ENCODE results near the gene ZFYVE28.
A peak's percentile ranks its signal among the peaks of the same experiment; 100 is the strongest.
"Not testable (repeated sequence)": the region's sequence is repeated elsewhere in the genome, so short reads cannot be mapped to it uniquely, and the experiment has no call there.

Gene ZFYVE28

GRCh38 chr4:2417765-2418649 lies at the start of gene ZFYVE28:
Gene ZFYVE28, minus strand, starts transcription at chr4:2418645. Its CDS starts 322 bp downstream, at chr4:2418323.
- no peak for DNase-seq

GRCh38 chr4:2465544-2465943 lies 47.1 kb upstream of the ZFYVE28 start:
- not testable (repeated sequence) for DNase-seq

GRCh38 chr4:2465032-2465431 lies 46.6 kb upstream of the ZFYVE28 start:
- DNase-seq, result no peak

DNA sequence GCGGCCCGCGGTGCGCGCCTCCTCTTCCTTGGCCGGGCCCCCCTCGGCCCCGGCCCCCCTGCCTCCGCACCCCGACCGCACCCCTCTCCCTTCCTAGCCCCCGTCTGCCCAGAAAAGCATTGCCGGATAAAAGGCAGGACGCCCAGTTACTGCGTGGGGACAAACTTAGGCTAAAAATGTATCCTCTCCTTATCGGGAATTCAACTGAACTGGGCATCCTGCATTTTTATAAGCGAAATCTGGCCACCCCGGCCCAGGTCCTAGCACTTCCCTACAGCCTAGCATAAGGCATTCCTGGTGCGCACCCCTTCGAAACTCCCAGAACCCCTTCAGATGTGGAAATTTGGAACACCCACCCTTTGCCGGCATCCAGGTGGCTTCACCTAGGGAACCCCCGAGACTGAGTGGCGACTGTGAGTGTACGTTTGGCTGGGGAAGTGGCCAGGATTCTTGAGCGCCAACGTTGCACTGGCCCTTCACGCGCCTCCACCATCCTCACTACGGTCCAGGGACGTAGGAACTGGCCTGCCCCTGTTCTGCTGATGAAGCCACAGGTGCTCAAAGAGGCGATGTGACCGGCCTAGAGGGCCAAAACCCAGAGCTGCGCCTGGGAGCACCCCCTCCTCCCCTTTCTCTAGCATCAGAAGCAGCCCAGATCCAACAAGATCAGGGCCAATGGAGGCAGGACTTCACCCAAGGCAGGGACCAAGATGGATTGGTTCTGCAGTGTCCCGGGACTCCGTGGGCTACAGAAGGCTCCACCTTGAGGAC lies 44.7 kb upstream of the ZFYVE28 start:
- DNase-seq, result no peak

GRCh38 chr4:2462218-2462991 lies 44.0 kb upstream of the ZFYVE28 start:
- peak; percentile 2 for DNase-seq

- DNase-seq, result no peak
Measured at GRCh38 chr4:2461246-2461960, 43.0 kb upstream of the ZFYVE28 start.

DNA sequence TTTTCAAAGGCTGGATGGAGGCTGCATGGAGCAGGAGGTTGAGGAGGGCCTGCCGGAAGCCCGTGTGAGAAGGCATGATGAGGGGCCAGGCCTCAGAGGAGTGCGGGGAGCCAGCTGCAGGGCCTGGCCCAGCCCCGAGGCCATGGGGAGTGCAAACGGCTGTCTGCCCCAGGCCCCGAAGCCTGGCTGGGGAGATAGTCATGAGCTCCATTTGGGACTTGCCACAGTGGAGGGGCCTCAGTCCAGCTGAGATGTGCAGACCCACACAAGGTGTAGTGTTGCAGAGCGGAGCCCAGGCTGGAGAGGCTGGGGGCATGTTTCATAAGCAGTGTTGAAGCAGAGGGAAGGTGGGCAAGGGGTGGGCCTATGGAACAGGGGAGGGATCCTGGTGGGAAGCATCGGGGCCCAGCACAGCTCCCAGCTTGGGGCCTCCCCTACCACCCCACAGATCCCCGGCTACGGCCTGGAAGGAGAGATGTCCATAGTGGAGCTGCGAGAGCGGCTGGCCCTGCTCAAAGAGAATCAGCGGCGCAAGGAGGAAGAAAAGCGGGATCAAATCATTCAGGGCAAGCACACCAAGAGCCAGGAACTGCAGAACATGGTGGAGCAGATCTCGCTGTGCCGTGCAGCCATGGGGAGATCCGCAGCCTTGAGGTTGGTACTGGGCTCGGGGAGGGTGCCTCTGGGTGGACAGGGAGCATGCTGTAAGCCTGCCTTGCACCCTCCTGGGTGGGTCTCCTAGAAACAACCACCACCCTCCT lies 41.3 kb upstream of the ZFYVE28 start:
- DNase-seq, result no peak

- DNase-seq, result no peak
Measured at GRCh38 chr4:2458546-2459491, 40.4 kb upstream of the ZFYVE28 start.

- no peak for DNase-seq
Measured at GRCh38 chr4:2457481-2458295, 39.2 kb upstream of the ZFYVE28 start.

DNA sequence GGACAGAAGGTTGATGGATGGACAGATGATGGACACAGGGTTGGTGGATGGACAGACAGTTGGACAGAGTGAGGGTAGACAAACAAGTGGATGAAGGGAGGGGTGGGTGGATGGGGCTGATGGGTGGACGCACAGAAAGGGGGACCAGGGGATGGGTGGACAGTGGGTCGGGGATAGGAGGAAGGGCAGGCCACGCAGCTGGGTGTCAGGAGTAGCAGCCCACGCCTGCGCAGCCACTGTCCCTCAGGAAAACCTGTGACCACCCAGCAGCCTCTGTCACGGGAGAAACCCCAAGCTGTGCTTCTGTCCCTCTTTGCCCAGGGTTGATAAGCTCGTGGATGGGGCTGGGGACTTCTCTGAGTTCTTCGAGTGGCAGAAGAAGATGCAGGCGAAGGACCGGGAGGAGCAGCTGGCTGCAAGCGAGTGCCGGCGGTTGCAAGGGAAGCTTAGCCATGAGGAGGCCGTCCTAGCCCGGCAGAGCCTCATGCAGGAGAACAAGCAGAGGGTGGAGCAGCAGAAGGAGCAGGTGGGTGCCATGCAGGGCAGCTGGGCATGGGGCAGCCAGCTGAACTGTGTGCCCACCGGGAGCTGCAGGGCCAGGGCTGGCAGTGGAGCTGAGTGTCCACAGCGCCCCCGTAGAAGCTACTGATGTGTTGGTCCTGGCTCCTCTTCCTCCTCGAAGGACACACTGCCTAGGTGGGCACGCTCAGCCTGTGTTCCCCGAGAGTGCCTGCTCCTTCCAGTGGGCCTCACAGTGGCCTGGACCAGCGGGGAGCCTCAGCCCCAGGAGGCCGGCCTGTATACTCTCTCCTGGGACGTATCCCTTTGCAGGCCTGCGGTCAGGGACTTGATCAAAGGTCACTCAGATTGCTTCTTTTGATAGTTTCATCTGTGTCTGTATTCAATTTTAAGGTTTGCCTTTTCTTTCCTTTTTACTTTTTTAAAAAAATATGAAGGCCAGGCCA lies 33.7 kb upstream of the ZFYVE28 start:
- no peak for DNase-seq

GRCh38 chr4:2451036-2451520 lies 32.6 kb upstream of the ZFYVE28 start:
- DNase-seq, result no peak

- no peak for DNase-seq
Measured at GRCh38 chr4:2450394-2451035, 32.1 kb upstream of the ZFYVE28 start.

- no peak for DNase-seq
Measured at GRCh38 chr4:2449511-2450392, 31.3 kb upstream of the ZFYVE28 start.

- no peak for DNase-seq
Measured at GRCh38 chr4:2449051-2449450, 30.6 kb upstream of the ZFYVE28 start.

- DNase-seq, result no peak
Measured at GRCh38 chr4:2448589-2448988, 30.1 kb upstream of the ZFYVE28 start.

Data from NCI-H1436 (cell line).